ENCODE data around the gene ARHGAP25. TPM values are rescaled to one million over a fixed set of nuclear protein-coding genes. Genes with fewer than 3 reads are reported as not detected.

ARHGAP25 gene
- total and polyA plus RNA-seq, 2 donors (not counting 3 experiments of a cell fraction or from before 2014, with no cell fraction given) = 0.50 to 2.0 TPM

DNA sequence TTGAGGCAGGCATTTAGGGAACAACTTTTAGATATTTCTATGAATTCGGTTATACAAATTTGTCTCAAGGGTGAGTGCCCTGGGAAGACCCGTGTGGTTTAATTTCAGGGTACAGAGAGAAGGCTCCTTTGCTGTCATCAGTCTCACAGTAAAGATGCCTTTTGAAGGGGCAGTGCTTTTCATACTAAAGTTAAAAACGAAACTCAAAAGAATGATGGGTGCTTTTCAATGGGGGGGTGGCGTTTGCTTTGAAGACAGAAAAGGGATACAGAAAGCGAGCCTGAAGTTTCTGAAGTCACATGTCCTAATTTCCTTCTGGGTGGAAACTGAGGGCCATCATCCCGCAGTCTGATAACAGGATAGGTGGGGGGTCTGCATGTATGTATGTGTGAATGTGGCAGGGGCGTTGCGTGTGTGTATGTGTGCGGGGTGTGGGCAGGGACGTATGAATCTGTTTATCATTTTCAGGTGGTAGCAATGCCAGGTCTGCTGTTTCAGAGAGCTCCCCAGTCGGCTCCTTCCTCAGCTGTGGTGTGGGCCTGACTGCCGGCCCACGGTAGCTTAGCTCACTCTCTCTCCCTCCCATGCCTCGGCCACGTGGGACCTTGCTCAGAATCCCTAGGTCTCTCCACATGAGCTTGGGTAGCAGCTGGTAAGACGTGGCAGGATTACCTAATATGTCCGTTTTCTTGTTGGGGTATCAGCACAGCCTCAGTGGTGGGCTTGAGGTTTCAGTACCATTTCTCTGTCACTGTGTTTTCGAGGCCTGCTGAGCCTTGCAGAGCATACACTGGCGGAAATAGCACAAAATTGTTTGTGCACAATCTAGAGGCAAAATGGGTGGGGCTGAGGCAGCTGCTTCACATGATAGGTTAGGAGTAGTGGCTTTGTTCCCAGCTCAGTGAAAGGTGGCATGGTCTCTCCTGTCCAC, 32.7 kb downstream of the ARHGAP25 start:
- Histone ChIP-seq H3K4me3 (replicated peaks in 1 of 3; ENCODE audit: insufficient read depth in 1 of 3, low read depth in 1 of 3, low read length in 3 of 3) (no peak overlapping the region), H3K27me3 (ENCODE audit: control insufficient read depth in 2 of 2, insufficient read depth in 2 of 2, low read length in 2 of 2) (peaks cover 0 to 5% of the 10 kb centered on the region in 2 experiments), H3K27ac (ENCODE audit: insufficient read depth, low read depth, low read length) (no peak overlapping the region), H3K4me1 (ENCODE audit: control insufficient read depth, extremely low read depth, insufficient read depth, low read length) (peaks cover 12% of the 10 kb centered on the region), H4K20me1 (replicated peaks; ENCODE audit: control insufficient read depth, extremely low read depth, insufficient read depth, low read length) (no peaks in the 10 kb centered on the region), H3K36me3 (ENCODE audit: control insufficient read depth in 2 of 2, extremely low read depth in 1 of 2, insufficient read depth in 2 of 2, low read length in 2 of 2) (no peaks in the 10 kb centered on the region), H3K9me1 (replicated peaks; ENCODE audit: control insufficient read depth, extremely low read depth, insufficient read depth, low read length) (no peaks in the 10 kb centered on the region), H2AFZ (ENCODE audit: low read depth, low read length) (no peak overlapping the region), H3K4me2 (ENCODE audit: insufficient read depth, low read length) (no peak overlapping the region), H3K9me3 (replicated peaks; ENCODE audit: control insufficient read depth, insufficient read depth, low read length) (no peaks in the 10 kb centered on the region), H3K9ac (replicated peaks; ENCODE audit: extremely low read depth, insufficient read depth, low read length) (no peak overlapping the region), H3K79me2 (ENCODE audit: control insufficient read depth, insufficient read depth, low read length) (no peaks in the 10 kb centered on the region)
- POLR2A ChIA-PET = no interaction called here
- BruUV-seq (replicated peaks) = no TSS peak
- FAIRE-seq = no peak
- CTCF ChIA-PET = interaction anchor here (1.3 to 2.5 kb wide), 5 partner anchors 10 to 82 kb away, joined by 3 to 10 read pairs (median 5); no protein-coding TSS in a partner anchor
- dilution Hi-C loops (cut with MboI; ENCODE audit: extremely low pct_ligation_motif_present, low sequenced_read_pairs) = no loop called here
- no peak for DNase-seq (ENCODE audit: low read depth, low spot score)
- intact Hi-C loops (cut with micrococcal nuclease) = no loop called here
- TF ChIP-seq JUN (IDR thresholded peaks at IDR 0.05; ENCODE audit: borderline replicate concordance, insufficient read depth, insufficient read length, low read depth) (no peak), POLR2A (IDR thresholded peaks at IDR 0.05; ENCODE audit: low read depth, low read length) (no peak), MYC (IDR thresholded peaks at IDR 0.05; ENCODE audit: low read depth, low read length) (no peak), GATA2 (IDR thresholded peaks at IDR 0.05; ENCODE audit: insufficient read depth, insufficient read length, low read depth, low read length) (no peak), FOS (IDR thresholded peaks at IDR 0.05; ENCODE audit: borderline replicate concordance, insufficient read depth, low read length) (no peak), EZH2 (IDR thresholded peaks at IDR 0.05; ENCODE audit: borderline replicate concordance, low read depth, low read length, severe bottlenecking) (no peak), CTCF (IDR thresholded peaks at IDR 0.05; ENCODE audit: extremely low read depth in 1 of 2, insufficient read depth in 1 of 2, low read depth in 1 of 2, low read length in 2 of 2) (no peak), MAX (IDR thresholded peaks at IDR 0.05; ENCODE audit: insufficient read depth, insufficient read length) (no peak), POLR2AphosphoS5 (IDR thresholded peaks at IDR 0.05; ENCODE audit: insufficient read depth, low read depth, low read length) (no peak)

All from endothelial cell of umbilical vein (primary cell).